ENCODE measurements around the gene BLOC1S2. TPM values are rescaled to one million over a fixed set of nuclear protein-coding genes. Genes with fewer than 3 reads are reported as not detected.

Gene BLOC1S2
- total RNA-seq (59.1 and 88.8 TPM in 2 replicates), polyA plus RNA-seq (48.1 and 49.4 TPM in 2 replicates), polyA minus RNA-seq (ENCODE audit: low replicate concordance) (2.8 and 4.4 TPM in 2 replicates)
- 47.2 and 53.1 TPM in 2 replicates for polyA plus RNA-seq (2012)

DNA sequence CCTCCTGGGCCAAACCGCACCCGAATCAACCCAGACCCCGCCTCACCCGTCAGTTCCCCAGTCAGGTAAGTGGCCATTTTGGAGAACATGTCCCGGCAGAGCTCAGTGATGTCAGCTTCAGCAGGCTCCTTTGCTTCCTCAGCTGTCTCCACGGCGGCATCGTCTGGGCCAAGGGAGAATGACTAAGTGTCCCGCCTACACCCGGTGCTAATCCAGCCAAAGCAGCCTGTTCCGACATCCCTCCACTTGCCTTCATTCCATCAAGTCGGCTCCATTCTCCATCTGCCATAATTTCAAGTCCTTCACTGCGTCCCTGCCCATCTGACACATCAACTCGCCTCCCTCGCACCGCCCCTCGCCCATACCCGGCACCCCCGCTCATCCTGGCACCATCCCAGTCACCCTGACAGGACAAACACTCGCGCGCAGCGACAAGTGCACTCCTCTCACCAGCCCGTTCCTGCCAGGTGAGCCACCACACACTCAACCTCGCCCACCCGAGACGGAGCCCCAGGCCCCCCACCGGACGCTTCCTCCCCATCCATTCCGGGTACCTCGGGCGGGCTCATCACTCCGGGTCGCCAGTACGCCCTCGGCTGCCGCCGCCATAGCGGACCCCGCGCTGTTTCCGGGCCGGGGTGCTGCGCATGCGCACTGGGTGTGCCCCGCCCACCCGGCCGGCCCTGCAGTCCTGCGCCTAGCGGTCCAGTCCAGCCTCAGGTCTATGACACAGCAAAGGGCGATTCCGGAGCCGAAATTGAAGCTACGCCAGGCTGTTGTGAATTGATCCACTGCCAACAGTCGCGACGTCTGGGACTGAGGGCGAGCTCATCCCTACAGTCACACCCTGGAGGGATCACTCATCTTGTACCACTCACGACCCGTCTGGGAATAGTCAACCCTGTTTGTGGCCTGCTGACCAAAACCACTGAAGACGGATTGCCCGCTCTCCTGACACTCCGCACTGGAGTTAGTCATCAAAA lies at the start of gene BLOC1S2:
Gene BLOC1S2, minus strand, starts transcription at position 630 of the 983 bp plus-strand sequence. Its CDS starts 21 bp downstream, at position 609.
- peak; percentile 86 to 93 for DNase-seq (ENCODE audit: low read depth in 2 of 2)

DNA sequence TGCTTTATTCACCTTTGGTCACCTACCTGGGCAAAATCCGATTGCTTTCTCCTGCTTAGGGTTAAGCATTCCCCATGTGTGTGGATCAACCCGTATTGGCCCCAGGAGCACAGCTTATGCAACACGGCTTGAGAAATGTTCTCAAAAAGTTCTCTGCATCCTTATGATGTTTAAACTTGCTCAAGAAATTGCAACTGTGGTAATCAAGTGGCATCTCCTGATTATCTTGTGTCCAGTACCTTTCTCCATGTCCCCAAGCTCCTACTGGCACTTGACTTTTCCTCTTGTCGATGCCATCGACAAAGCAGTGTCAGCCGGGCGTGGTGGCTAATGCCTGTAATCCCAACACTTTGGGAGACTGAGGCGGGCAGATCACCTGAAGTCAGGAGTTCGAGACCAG lies 48.3 kb upstream of the BLOC1S2 start:
- Histone ChIP-seq H3K27ac (ENCODE audit: insufficient read depth, low read length) (no peak overlapping the region), H3K79me2 (ENCODE audit: control insufficient read depth, insufficient read depth, low read length) (no peaks in the 10 kb centered on the region), H3K9me3 (ENCODE audit: control insufficient read depth, insufficient read depth, low read depth, low read length) (no peaks in the 10 kb centered on the region), H4K20me1 (ENCODE audit: control insufficient read depth, extremely low read depth, insufficient read depth, low read length) (no peaks in the 10 kb centered on the region), H3K4me2 (ENCODE audit: extremely low read depth, insufficient read depth, low read length) (no peak overlapping the region), H3K27me3 (ENCODE audit: control insufficient read depth, insufficient read depth, low read length) (peaks cover 22% of the 10 kb centered on the region), H3K4me3 (replicated peaks in 1 of 4; ENCODE audit: control extremely low read depth in 1 of 4, insufficient read depth in 1 of 4, low read depth in 3 of 4, low read length in 4 of 4) (no peak overlapping the region), H3K9ac (ENCODE audit: insufficient read depth, low read length) (no peak overlapping the region), H3K36me3 (ENCODE audit: control insufficient read depth, insufficient read depth, low read length) (no peaks in the 10 kb centered on the region), H3K4me1 (ENCODE audit: control insufficient read depth, extremely low read depth, insufficient read depth, low read length) (no peaks in the 10 kb centered on the region), H2AFZ (ENCODE audit: low read length) (no peak overlapping the region)
- no peak for TF ChIP-seq EZH2 (IDR thresholded peaks at IDR 0.05; ENCODE audit: low read length, missing control alignments)
- DNase-seq (ENCODE audit: low read depth in 2 of 2): no peak

More for the DNA sequence above, at the start of gene BLOC1S2:
- H3K27me3 ChIP-seq (ENCODE audit: control insufficient read depth, insufficient read depth, low read length): no peaks in the 10 kb centered on the region
- H3K4me3 ChIP-seq (replicated peaks in 1 of 4; ENCODE audit: control extremely low read depth in 1 of 4, insufficient read depth in 1 of 4, low read depth in 3 of 4, low read length in 4 of 4): peak within 1 kb of the TSS; percentile 83 to 100 (median 93)
- H3K4me1 ChIP-seq (ENCODE audit: control insufficient read depth, extremely low read depth, insufficient read depth, low read length): no peaks in the 10 kb centered on the region
- H2AFZ ChIP-seq (ENCODE audit: low read length): peak within 1 kb of the TSS; percentile 95
- peaks cover 42% of the 10 kb centered on the region for H3K79me2 ChIP-seq (ENCODE audit: control insufficient read depth, insufficient read depth, low read length)
- no peaks in the 10 kb centered on the region for H3K36me3 ChIP-seq (ENCODE audit: control insufficient read depth, insufficient read depth, low read length)
- no peaks in the 10 kb centered on the region for H3K9me3 ChIP-seq (ENCODE audit: control insufficient read depth, insufficient read depth, low read depth, low read length)
- peak within 1 kb of the TSS; percentile 99 for H3K4me2 ChIP-seq (ENCODE audit: extremely low read depth, insufficient read depth, low read length)
- peak within 1 kb of the TSS; percentile 87 for H3K9ac ChIP-seq (ENCODE audit: insufficient read depth, low read length)
- no peaks in the 10 kb centered on the region for H4K20me1 ChIP-seq (ENCODE audit: control insufficient read depth, extremely low read depth, insufficient read depth, low read length)
- H3K27ac ChIP-seq (ENCODE audit: insufficient read depth, low read length): peak within 1 kb of the TSS; percentile 94
- TF ChIP-seq, protein P1, sequence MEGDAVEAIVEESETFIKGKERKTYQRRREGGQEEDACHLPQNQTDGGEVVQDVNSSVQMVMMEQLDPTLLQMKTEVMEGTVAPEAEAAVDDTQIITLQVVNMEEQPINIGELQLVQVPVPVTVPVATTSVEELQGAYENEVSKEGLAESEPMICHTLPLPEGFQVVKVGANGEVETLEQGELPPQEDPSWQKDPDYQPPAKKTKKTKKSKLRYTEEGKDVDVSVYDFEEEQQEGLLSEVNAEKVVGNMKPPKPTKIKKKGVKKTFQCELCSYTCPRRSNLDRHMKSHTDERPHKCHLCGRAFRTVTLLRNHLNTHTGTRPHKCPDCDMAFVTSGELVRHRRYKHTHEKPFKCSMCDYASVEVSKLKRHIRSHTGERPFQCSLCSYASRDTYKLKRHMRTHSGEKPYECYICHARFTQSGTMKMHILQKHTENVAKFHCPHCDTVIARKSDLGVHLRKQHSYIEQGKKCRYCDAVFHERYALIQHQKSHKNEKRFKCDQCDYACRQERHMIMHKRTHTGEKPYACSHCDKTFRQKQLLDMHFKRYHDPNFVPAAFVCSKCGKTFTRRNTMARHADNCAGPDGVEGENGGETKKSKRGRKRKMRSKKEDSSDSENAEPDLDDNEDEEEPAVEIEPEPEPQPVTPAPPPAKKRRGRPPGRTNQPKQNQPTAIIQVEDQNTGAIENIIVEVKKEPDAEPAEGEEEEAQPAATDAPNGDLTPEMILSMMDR (conservative IDR thresholded peaks at IDR 0.05 in 1 of 2, IDR thresholded peaks at IDR 0.05 in 1 of 2; ENCODE audit: low read depth in 1 of 2, low read length in 2 of 2): no peak
- TF ChIP-seq EZH2 (IDR thresholded peaks at IDR 0.05; ENCODE audit: low read length, missing control alignments): no peak

DNA sequence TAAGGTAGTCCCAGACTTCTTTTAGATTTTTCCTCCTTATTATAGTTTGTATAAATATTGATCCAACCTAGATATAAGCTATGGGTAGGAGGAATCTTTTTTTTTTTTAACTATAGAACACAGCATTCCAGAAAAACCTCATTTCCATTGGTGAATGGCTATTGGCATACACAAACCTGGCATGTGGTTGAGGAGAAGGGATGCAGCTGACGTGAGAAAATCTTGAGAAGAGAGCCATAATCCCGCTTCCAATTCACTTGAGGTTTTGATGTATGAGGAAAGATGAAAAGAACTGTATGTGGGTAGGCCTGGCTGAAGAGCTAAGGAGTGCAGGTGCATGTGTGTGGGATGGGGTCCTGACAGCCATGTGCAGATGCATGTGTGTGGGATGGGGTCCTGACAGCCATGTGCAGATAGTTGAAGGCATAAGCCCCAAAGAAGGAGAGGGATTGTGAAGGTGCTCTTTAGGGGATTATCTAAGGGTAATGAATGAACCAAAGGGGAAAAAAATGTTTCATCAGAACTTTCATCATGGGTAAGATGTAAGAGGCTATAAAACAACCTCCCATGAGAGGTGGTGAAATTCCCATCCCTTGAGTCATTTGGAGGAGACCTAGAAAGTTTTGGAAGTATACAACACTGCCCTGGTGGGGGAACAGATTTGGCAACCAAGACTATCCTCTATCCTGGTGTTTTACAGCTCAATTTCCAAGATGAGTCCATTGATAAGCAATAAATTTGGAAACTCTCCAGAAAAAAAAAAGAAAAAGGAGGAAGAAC lies 47.4 kb upstream of the BLOC1S2 start:
- no peak overlapping the region for H3K4me3 ChIP-seq (replicated peaks in 1 of 4; ENCODE audit: control extremely low read depth in 1 of 4, insufficient read depth in 1 of 4, low read depth in 3 of 4, low read length in 4 of 4)
- no peaks in the 10 kb centered on the region for H3K4me1 ChIP-seq (ENCODE audit: control insufficient read depth, extremely low read depth, insufficient read depth, low read length)
- no peak overlapping the region for H2AFZ ChIP-seq (ENCODE audit: low read length)
- H3K27me3 ChIP-seq (ENCODE audit: control insufficient read depth, insufficient read depth, low read length): peaks cover 29% of the 10 kb centered on the region
- no peaks in the 10 kb centered on the region for H3K9me3 ChIP-seq (ENCODE audit: control insufficient read depth, insufficient read depth, low read depth, low read length)
- H3K79me2 ChIP-seq (ENCODE audit: control insufficient read depth, insufficient read depth, low read length): no peaks in the 10 kb centered on the region
- no peak overlapping the region for H3K9ac ChIP-seq (ENCODE audit: insufficient read depth, low read length)
- no peak for TF ChIP-seq EZH2 (IDR thresholded peaks at IDR 0.05; ENCODE audit: low read length, missing control alignments)
- TF ChIP-seq, protein P1 (conservative IDR thresholded peaks at IDR 0.05 in 1 of 2, IDR thresholded peaks at IDR 0.05 in 1 of 2; ENCODE audit: low read depth in 1 of 2, low read length in 2 of 2): no peak
- H3K27ac ChIP-seq (ENCODE audit: insufficient read depth, low read length): no peak overlapping the region
- no peaks in the 10 kb centered on the region for H4K20me1 ChIP-seq (ENCODE audit: control insufficient read depth, extremely low read depth, insufficient read depth, low read length)
- H3K4me2 ChIP-seq (ENCODE audit: extremely low read depth, insufficient read depth, low read length): no peak overlapping the region
- no peak for DNase-seq (ENCODE audit: low read depth in 2 of 2)
- no peaks in the 10 kb centered on the region for H3K36me3 ChIP-seq (ENCODE audit: control insufficient read depth, insufficient read depth, low read length)

Data from fibroblast of lung (primary cell).